MM.1S (cell line): Measurements from ENCODE around the gene APOBEC3B.
"Not testable (repeated sequence)": the region's sequence is repeated elsewhere in the genome, so short reads cannot be mapped to it uniquely, and the experiment has no call there.

Source experiments
- DNase-seq: peaks from one replicate; pipeline ENCODE4 v3.0.0-alpha.2; 2015
- H2AFZ ChIP-seq: fragments of 300-600 bp; sonication (generic); 2 replicates; pipeline ENCODE4 v1.6.0; 2016; ENCODE audit warnings: antibody characterized with exemption, low read length
- H3F3A ChIP-seq: fragments of 300-600 bp; sonication (generic); 2 replicates; pipeline ENCODE4 v1.6.1; 2016; ENCODE audit warnings: mild to moderate bottlenecking, antibody characterized with exemption, low read length, moderate library complexity, mixed read lengths; ENCODE audit not compliant: insufficient read depth
- H3K27ac ChIP-seq: fragments of 300-600 bp; sonication (generic); 2 replicates; pipeline ENCODE4 v1.5.1; 2016; ENCODE audit warnings: mild to moderate bottlenecking, low read length
- H3K27me3 ChIP-seq: fragments of 300-600 bp; sonication (generic); replicated peaks from 2 replicates; pipeline ENCODE4 v1.6.0; 2016; ENCODE audit warnings: low read length; ENCODE audit not compliant: insufficient read depth
- H3K36me3 ChIP-seq: fragments of 300-600 bp; sonication (generic); replicated peaks from 2 replicates; pipeline ENCODE4 v1.6.1; 2016; ENCODE audit warnings: mild to moderate bottlenecking, low read length, mixed read lengths; ENCODE audit not compliant: insufficient read depth
- H3K4me1 ChIP-seq: fragments of 300-600 bp; sonication (generic); 2 replicates; pipeline ENCODE4 v1.6.1; 2016; ENCODE audit warnings: low read length, mixed read lengths
- H3K4me2 ChIP-seq: fragments of 300-600 bp; sonication (generic); 2 replicates; pipeline ENCODE4 v1.6.0; 2016; ENCODE audit warnings: low read depth, low read length
- H3K4me3 ChIP-seq: fragments of 300-600 bp; sonication (generic); 2 replicates; pipeline ENCODE4 v1.5.1; 2016; ENCODE audit warnings: low read length, mixed read lengths
- H3K79me2 ChIP-seq: fragments of 300-600 bp; sonication (generic); 2 replicates; pipeline ENCODE4 v1.6.1; 2016; ENCODE audit warnings: mixed run types, low read length, mixed read lengths
- H3K9ac ChIP-seq: fragments of 300-600 bp; sonication (generic); 2 replicates; pipeline ENCODE4 v1.6.1; 2016; ENCODE audit warnings: low read length, mixed read lengths
- H3K9me2 ChIP-seq: fragments of 300-600 bp; sonication (generic); replicated peaks from 2 replicates; pipeline ENCODE4 v1.6.1; 2016; ENCODE audit warnings: mild to moderate bottlenecking, low read length, mixed read lengths; ENCODE audit not compliant: insufficient read depth
- H3K9me3 ChIP-seq: fragments of 300-600 bp; sonication (generic); replicated peaks from 2 replicates; pipeline ENCODE4 v1.6.1; 2016; ENCODE audit warnings: mild to moderate bottlenecking, low read length, mixed read lengths; ENCODE audit not compliant: insufficient read depth
- H4K20me1 ChIP-seq: fragments of 300-600 bp; sonication (generic); 2 replicates; pipeline ENCODE4 v1.6.1; 2016; ENCODE audit warnings: mild to moderate bottlenecking, low read length, moderate library complexity, mixed read lengths; ENCODE audit not compliant: insufficient read depth
- EZH2 ChIP-seq: fragments of 300-600 bp; sonication (generic); optimal IDR thresholded peaks from 2 replicates; pipeline ENCODE3; 2017; ENCODE audit warnings: low read depth, mild to moderate bottlenecking, antibody characterized with exemption, low read length, mixed read lengths
- EZH2phosphoT487 ChIP-seq: fragments of 300-600 bp; sonication (generic); IDR thresholded peaks from 2 replicates; pipeline ENCODE4 v1.6.1; 2018; ENCODE audit warnings: antibody characterized with exemption, low read length
- TF ChIP-seq, protein P1 (sequence below): fragments of 300-600 bp; sonication (generic); IDR thresholded peaks from 2 replicates; pipeline ENCODE4 v1.5.1; 2016; ENCODE audit warnings: antibody characterized with exemption, low read length, mixed read lengths

Gene APOBEC3B

DNA sequence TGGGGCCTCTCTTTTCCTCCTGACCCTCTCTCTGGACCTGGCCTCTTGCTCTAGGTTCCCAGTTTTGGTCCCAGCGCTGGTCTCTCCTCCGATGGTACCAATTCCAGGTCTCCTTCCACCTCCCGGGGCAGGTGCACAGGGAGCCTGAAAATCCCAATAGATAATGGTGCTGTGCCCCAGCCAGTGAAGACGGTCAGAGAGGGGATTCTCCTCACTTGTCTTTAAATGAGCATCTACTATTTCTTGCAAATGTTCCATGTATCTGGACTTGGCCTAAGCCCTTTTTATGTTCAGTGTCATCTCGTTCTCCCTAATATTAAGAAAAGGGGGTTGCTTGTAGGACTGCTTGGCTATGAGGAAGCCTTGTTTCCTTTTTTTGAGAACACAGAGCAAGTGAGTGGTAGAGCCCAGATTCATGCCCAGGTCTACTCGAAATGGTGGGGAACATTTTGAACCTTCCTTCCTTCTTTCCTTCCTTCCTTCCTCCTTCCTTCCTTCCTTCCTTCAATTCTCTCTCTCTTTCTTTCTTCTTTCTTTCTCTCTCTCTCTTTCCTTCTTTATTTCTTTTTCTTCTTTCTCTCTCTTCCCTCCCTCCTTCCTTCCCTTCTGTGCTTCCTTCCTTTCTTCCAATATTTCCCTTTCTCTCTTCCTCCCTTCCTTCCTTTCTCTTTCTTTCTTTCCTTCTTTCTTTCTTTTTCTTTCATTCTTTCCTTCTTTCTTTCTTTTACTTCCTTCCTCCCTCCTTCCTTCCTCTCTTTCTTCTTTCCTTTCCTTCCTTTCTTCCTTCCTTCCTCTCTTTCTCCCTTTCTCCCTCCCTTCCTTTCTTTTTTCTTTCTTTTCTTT is 24.1 kb upstream of the APOBEC3B start:
- no peak for DNase-seq
- no peaks in the 10 kb centered on the region for H3K9me2 ChIP-seq
- H3K9me3 ChIP-seq, result no peaks in the 10 kb centered on the region
- no peak overlapping the region for H3K27ac ChIP-seq
- no peaks in the 10 kb centered on the region for H3K36me3 ChIP-seq
- H4K20me1 ChIP-seq, result no peaks in the 10 kb centered on the region
- H3K4me3 ChIP-seq, result no peak overlapping the region
- no peak overlapping the region for H3K4me2 ChIP-seq
- no peak overlapping the region for H3K9ac ChIP-seq
- H3K4me1 ChIP-seq, result peaks cover 20% of the 10 kb centered on the region
- H3F3A ChIP-seq, result no peaks in the 10 kb centered on the region
- H3K79me2 ChIP-seq, result no peaks in the 10 kb centered on the region
- TF ChIP-seq EZH2, result no peak
- TF ChIP-seq, protein P1, sequence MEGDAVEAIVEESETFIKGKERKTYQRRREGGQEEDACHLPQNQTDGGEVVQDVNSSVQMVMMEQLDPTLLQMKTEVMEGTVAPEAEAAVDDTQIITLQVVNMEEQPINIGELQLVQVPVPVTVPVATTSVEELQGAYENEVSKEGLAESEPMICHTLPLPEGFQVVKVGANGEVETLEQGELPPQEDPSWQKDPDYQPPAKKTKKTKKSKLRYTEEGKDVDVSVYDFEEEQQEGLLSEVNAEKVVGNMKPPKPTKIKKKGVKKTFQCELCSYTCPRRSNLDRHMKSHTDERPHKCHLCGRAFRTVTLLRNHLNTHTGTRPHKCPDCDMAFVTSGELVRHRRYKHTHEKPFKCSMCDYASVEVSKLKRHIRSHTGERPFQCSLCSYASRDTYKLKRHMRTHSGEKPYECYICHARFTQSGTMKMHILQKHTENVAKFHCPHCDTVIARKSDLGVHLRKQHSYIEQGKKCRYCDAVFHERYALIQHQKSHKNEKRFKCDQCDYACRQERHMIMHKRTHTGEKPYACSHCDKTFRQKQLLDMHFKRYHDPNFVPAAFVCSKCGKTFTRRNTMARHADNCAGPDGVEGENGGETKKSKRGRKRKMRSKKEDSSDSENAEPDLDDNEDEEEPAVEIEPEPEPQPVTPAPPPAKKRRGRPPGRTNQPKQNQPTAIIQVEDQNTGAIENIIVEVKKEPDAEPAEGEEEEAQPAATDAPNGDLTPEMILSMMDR, result no peak
- no peak for TF ChIP-seq EZH2phosphoT487
- H3K27me3 ChIP-seq, result no peaks in the 10 kb centered on the region
- H2AFZ ChIP-seq, result no peak overlapping the region

DNA sequence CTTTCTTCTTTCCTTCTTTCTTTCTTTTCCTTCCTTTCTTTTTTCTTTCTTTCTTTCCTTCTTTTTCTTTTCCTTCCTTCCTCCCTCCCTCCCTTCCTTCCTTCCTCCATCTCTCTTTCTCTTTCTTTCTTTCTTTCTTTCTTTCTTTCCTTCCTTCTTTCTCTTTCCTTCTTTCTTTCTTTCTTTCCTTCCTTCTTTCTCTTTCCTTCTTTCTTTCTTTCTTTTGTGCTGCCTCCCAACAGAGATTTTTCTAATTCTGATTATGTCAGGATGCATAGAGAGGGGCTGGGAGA is 23.6 kb upstream of the APOBEC3B start:
- not testable (repeated sequence) for H3K9me2 ChIP-seq, DNase-seq, H3K27me3 ChIP-seq, H3K27ac ChIP-seq, H3K4me2 ChIP-seq, H2AFZ ChIP-seq, H3K9ac ChIP-seq, H3K9me3 ChIP-seq, H3K79me2 ChIP-seq, H3K4me3 ChIP-seq, H3F3A ChIP-seq, H4K20me1 ChIP-seq, H3K36me3 ChIP-seq
- peaks cover 14% of the 10 kb centered on the region for H3K4me1 ChIP-seq

DNA sequence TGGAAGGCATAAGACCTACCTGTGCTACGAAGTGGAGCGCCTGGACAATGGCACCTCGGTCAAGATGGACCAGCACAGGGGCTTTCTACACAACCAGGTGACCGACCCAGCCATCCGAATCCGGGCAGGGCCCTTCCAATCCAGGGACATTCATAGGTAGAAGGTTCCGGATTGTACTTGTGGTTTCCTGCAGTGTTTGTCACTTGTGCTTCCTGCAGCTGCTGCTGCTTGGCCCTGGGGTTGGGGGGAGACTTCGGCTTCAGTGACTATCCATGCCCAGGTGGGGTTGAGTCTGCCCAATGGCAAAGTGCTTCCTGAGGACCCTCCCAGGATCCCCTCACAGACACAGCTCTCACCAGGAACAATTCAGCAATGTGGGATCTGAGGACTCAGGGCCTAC is 22.6 kb upstream of the APOBEC3B start:
- Histone ChIP-seq H3K27ac (no peak overlapping the region), H3K79me2 (no peaks in the 10 kb centered on the region), H3K9me3 (no peaks in the 10 kb centered on the region), H3K4me2 (no peak overlapping the region), H4K20me1 (no peaks in the 10 kb centered on the region), H3F3A (no peaks in the 10 kb centered on the region), H3K36me3 (no peaks in the 10 kb centered on the region), H3K9me2 (no peaks in the 10 kb centered on the region), H3K9ac (no peak overlapping the region), H2AFZ (no peak overlapping the region), H3K4me1 (peaks cover 8% of the 10 kb centered on the region), H3K4me3 (no peak overlapping the region), H3K27me3 (no peaks in the 10 kb centered on the region)
- TF ChIP-seq EZH2phosphoT487 (no peak), EZH2 (no peak)
- TF ChIP-seq, protein P1, result no peak
- no peak for DNase-seq

DNA sequence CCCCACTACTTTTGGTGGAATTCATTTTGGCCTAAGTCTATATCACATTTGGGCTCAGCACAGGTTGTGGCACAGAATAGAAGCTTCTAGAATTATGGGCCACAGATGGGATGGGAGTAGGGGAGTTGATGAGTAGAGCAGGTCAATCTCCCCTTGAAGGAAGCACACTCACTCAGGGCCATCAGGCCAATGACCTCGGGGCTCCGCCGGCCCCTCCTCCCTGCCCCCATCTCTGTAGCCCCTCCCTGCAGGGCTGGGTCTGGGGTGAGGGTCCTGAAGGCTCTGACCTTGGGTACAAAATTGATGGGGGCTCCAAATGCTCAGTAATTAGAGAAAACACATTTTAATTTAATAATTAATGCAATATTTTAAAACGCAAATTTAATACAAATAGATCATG is 21.5 kb upstream of the APOBEC3B start:
- not testable (repeated sequence) for H3K27ac ChIP-seq, H3K4me3 ChIP-seq, H3K27me3 ChIP-seq, H3K4me2 ChIP-seq, H3F3A ChIP-seq, H2AFZ ChIP-seq, DNase-seq, H4K20me1 ChIP-seq, H3K9ac ChIP-seq, H3K4me1 ChIP-seq, H3K79me2 ChIP-seq, H3K9me3 ChIP-seq, H3K36me3 ChIP-seq, H3K9me2 ChIP-seq

DNA sequence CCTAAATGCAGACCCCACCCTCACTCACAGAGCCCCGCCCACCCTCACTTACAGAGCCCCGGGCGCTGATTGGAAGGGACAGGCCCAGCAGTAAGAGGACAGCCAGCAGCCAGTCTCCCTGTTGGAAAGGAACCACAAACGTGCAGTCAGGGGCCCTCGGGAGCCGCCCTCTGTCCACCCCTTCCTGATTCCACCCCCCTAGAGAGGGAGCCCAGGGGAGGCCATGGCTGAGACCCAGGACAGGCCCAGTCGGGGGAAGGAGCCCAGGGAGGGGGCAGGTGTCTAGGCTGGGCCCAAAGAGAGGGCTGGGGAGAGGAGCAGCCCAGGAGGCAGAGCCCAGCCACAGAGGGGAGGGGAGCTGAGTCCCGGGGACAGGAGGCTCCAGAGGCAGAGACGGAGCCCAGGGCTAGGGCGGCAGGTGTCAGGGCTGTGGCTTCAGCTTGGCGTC is 18.8 kb upstream of the APOBEC3B start:
- not testable (repeated sequence) for H3K4me2 ChIP-seq, H3K9me3 ChIP-seq, H3K9ac ChIP-seq, H4K20me1 ChIP-seq, H2AFZ ChIP-seq, H3K79me2 ChIP-seq, H3F3A ChIP-seq, H3K9me2 ChIP-seq, H3K27ac ChIP-seq, DNase-seq, H3K4me3 ChIP-seq, H3K36me3 ChIP-seq, H3K27me3 ChIP-seq
- H3K4me1 ChIP-seq, result peaks cover 19% of the 10 kb centered on the region
